ENCODE data around the gene ORAI3.
"Not testable (repeated sequence)": the region's sequence is repeated elsewhere in the genome, so short reads cannot be mapped to it uniquely, and the experiment has no call there.

The ORAI3 gene

DNA sequence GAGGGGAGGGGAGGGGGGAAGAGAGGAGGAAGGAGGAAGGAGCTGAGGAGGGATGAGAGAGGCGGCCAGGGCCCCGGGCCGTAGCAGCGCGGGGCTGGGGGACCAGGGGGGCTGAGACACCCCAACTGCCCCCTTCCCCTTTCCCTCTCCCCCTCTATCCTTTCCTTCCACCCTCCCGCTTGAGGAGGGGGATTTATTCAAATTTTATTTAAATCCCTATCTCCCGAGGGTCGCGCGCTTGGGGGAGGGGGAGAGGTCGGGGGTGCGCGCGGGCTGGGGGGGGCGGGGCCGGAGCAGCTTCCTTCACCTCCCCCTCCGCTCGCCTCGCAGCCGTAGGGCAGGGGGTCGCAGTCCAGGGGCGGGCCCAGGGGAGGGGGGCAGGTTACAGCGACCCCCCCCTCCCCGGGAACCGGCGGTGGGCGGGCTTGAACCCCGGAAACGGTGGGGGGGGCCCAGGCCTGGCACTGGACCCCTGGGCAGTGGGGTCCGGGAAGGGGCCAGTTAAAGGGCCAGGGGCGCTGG, 25.3 kb upstream of the ORAI3 start, which contains the start of gene FBXL19:
Gene FBXL19, plus strand, starts transcription at position 19 of the 522 bp plus-strand sequence. CDS start 2,183 bp downstream, outside the sequence.
- DNase-seq (ENCODE audit: low read depth in 3 of 3, low spot score in 1 of 3): no peak

DNA sequence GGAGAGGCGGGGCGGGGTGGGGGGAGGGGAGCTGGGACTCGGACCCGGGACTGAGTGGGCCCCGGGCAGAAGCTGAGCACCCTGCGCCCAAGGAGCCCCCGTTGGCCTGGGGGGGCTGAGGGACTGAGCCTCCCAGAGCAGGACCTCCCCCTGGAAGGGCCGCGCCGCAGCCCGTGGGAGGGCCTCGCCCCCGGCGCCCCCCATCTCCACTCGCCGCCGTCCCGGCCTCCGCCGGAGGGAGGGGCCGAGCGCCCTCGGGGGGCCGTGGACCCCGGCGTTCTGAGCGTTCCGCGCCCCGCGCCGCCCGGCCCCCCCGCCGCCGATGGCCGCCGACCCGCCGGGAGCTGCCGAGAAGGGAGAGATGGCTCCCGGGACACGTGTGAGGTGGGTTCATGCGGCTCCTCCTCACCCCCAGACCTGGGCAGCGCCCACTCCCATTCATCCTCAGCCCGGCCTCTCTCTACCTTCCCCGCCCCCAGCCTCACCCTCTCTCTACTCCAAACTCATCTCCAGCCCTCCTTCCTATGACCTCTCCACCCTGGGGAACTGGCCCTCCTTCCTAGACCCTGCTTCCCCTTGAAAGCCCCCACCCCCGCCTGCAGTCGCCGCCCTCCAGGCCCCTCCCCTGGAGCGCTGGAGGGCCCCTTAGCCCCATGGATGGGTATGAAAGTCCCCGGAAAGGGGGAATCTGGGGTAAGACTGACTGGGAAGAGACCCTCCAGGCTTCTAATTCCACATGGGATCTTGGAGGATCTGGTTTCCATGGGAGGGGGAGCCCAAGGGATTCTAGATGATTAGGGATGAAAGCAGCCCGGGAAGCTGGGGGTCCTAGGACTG, 24.6 kb upstream of the ORAI3 start:
- no peak for DNase-seq (ENCODE audit: low read depth in 3 of 3, low spot score in 1 of 3)

DNA sequence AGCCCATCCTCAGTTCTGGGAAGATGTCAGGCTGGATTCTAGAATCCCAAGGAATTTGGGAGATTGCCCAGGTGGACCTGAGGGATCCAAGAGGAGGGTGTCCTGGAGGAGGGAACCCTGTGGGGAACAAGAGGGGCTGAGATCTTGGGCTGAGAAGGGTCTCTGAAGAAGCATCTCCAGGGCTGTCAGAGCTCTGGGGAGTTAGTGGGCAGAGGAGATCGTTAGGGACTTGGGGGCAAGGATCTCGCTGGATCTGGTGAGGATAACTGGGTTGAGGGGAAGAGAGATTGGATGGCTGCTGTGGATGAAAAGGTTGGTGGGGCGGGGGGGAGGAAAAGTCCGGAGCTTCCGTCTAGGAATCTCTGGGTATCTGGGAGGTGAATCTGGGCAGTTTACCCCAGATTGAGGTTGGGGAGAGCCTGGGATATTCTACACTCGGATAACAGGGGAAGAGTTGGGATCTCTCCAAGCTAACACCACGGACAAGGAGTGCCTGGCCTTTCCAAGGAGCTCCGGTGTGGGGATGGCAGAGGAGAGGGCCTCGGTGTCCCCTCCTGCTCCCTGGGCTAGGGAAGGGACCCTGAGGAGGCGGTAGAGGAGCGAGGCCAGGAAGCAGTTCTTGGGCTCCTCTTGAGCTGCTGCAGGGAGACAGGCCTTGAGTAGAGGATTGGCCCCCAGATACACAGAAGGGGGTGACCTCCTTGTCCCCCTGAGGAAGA, 23.8 kb upstream of the ORAI3 start:
- no peak for DNase-seq (ENCODE audit: low read depth in 3 of 3, low spot score in 1 of 3)

DNA sequence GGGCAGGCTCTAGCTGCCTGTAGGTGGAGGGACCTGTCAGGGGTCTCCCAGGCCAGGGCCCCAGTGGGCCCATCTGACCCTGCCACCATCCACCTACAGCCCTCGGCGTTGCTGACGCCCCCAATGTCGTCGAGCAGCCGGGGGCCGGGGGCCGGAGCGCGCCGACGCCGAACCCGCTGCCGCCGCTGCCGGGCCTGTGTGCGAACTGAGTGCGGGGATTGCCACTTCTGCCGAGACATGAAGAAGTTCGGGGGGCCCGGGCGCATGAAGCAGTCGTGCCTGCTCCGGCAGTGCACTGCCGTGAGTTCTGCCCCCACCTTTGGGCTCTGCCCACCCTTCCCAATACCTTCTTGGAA, 23.3 kb upstream of the ORAI3 start:
- no peak for DNase-seq (ENCODE audit: low read depth in 3 of 3, low spot score in 1 of 3)

DNA sequence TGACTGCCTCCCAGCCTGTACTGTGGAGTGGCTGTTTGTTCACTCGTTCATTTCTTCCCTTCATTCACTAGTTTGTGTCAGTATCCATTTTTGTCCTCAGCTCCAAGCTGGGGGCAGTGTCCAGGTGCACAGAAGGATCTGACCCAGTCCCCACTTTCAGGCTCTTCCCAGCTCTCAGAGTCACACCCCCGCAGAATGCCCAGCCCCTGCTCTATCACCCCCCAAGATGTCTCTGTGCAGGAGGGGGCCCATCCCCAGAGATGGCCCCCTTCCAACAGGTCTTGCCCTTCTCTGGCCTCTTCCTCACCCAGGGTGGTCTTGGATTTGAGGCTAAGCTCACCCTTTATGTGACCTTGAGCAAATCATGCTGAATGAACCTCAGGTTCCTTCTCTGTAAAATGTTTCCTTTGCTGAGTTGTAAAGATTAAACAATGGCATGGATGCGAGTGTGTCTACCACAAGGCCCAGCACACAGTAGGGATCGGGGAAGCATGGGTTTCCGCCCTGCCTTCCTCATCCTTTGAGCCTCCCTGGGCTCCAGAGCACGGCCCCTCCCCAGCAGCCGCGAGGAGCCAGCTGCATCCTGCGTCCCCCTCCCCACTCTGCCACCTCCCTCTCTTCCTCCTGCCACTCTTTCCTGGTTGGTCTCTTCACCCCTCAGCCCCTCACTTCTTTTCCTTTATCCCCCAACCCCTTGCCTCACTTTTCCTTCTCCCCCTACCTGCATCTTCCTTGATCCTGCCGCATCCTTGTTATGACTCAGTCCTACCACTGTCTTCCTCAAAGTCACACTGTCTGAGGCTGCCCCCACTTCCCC, 22.7 kb upstream of the ORAI3 start:
- no peak for DNase-seq (ENCODE audit: low read depth in 3 of 3, low spot score in 1 of 3)

DNA sequence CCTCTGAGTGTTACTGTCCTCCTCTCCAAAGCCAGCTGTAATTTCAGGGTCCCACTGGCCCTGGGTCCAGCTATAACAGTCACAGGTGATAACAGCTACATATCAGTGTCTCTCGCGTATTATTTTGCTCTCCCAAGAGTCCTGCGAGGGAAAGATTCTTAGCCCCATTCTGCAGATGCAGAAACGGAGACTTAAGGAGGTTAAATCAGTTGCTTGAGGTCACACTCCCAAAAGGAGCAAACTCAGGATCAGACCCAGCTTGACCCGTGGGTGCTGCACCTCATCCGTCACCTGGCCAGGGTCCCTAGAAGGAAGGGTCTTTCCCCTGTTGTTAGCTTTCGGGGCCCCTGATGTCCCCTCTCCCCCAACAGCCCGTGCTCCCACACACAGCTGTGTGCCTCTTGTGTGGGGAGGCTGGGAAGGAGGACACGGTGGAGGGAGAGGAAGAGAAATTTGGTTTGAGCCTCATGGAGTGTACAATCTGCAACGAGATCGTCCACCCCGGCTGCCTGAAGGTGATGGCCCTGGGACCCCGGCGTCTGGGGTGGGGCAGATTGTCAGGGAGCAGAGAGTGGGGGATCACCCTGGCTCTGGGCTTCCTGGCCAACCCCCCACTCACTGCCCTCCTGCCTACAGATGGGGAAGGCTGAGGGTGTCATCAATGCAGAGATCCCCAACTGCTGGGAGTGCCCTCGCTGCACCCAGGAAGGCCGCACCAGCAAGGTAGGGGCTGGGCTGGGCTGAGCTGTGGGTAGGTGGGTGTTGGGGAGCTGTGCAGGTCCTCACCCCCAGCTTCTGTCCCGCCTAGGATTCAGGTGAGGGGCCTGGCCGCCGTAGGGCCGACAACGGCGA, 21.7 kb upstream of the ORAI3 start:
- no peak for DNase-seq (ENCODE audit: low read depth in 3 of 3, low spot score in 1 of 3)

DNA sequence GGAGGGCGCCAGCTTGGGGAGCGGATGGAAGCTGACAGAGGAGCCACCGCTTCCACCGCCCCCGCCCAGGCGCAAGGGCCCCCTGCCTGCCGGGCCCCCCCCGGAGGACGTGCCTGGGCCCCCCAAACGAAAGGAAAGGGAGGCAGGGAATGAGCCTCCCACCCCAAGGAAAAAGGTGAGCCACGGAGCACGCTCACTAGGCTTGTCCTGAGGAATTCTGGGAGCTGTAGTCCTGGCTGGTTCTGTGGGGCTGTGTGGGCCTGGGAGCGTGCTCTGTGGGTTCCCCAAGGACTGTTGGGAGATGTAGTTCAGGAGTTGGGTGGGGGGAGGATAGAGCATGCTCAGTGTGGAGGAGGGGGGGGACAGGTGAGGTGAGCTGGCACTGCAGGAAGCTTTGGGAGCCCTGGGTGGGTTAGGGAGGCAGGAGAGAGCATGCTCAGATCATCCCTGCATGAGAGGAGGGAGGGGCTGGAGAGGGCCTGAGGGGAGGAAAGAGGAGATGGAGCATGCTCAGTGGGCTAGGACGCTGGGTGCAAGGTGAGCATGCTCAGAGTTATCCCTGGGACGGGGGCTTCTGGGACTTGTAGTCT, 21.0 kb upstream of the ORAI3 start:
- no peak for DNase-seq (ENCODE audit: low read depth in 3 of 3, low spot score in 1 of 3)

DNA sequence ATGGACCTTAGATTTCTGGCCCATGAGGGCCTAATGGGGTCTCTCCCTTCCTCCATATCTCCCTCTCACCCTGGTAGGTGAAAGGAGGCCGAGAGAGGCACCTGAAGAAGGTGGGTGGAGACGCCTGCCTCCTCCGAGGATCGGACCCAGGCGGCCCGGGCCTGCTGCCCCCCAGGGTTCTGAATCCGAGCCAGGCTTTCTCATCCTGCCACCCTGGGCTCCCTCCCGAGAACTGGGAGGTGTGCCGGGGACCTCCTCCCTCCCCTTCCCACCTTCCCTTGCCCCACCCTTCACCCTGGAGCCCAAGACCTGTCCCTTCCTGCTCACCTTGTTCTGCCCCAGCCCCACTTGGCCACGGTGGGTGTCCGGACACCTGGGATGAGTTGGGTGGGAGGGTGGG, 20.5 kb upstream of the ORAI3 start:
- DNase-seq (ENCODE audit: low read depth in 3 of 3, low spot score in 1 of 3): no peak

DNA sequence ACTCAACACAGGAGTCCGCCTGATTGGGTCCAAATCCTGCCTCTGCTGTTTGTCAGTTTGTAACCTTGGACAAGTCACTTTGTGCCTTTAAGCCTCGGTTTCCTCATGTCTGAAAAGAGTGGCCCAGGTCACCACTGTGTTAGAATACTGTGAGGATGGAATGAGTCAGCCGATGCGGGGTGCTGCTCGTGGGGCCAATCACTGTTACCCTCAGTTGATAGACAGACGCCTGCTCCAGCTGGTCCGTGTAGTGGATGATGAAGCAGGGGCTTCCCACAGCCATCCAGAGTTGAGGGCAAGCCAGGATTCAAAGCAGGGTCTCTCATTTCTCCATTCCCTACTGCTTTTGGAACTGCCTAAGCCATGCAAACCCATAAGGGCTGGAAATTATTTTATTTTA, 19.7 kb upstream of the ORAI3 start:
- no peak for DNase-seq (ENCODE audit: low read depth in 3 of 3, low spot score in 1 of 3)

DNA sequence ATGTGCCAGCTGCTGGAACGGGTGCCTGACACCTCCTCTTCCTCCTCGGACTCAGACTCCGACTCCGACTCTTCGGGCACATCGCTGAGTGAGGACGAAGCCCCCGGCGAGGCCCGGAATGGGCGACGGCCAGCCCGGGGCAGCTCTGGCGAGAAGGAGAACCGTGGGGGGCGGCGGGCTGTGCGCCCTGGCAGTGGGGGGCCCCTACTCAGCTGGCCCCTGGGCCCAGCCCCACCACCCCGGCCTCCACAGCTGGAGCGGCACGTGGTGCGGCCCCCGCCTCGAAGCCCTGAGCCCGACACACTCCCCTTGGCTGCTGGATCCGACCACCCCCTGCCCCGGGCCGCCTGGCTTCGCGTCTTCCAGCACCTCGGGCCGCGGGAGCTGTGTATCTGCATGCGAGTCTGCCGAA, 18.7 kb upstream of the ORAI3 start:
- no peak for DNase-seq (ENCODE audit: low read depth in 3 of 3, low spot score in 1 of 3)

DNA sequence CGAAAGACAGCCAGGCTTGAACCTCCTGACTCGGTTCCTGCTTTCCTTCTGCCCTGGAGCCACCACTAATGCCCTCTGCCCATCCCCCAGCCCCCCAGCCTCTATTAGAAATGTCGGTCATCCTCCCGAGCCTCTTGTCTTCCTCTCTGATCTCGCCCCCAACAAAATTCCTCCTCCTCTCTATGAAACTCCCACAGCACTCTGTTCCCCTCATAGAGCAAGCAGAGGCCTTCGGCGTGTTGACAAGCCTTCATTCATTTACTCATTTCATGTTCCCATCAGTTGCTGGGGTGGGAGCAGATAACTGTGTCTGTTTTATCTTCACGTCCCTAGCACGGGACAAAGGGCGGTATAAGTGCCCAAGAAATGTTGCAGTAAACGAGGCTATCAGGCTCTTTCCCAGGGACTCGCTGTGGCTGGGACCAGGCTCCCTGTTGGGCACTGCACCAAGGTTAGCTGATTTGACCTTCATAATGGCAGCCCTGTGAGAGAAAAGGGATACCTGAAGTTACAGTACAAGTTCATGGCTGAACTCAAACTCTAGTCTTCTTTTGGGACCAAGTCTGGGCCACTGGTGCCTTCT, 17.7 kb upstream of the ORAI3 start:
- DNase-seq (ENCODE audit: low read depth in 3 of 3, low spot score in 1 of 3): no peak

DNA sequence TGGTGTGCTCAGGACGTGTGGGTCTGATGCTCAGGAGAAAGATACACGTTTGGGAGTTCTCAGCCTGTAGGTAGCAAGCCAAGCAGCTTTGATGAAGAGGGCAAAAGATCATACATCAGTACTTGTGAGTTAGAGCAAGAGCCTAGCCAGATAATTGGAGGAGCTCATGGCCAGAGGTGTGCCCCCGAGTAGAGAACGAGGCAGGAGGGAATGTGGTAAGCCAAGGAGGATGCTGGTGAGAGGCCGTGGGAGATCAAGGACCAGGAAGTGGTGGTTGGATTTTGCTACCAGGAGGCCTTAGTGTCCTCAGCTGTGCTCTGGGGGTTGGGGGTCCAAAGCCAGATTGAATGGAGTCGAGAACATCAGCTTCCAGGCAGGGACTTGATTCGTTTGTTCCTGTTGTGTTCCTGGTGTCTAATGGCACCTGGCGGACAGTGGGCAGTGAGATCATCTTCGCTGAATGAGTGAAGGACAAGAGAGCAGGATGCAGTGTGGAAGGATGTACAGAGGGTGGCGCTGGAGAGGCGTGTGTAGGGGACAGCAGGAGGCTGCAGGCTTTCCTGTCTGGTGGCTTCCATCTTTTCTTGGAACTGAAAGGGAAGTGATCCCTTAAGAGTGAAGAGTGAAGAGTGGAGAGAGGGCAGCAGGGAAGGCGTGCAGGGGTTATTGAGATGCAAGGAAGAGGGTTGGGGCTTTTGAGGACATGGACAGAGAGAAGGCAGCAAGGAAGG, 13.9 kb upstream of the ORAI3 start:
- DNase-seq (ENCODE audit: low read depth in 3 of 3, low spot score in 1 of 3): no peak

DNA sequence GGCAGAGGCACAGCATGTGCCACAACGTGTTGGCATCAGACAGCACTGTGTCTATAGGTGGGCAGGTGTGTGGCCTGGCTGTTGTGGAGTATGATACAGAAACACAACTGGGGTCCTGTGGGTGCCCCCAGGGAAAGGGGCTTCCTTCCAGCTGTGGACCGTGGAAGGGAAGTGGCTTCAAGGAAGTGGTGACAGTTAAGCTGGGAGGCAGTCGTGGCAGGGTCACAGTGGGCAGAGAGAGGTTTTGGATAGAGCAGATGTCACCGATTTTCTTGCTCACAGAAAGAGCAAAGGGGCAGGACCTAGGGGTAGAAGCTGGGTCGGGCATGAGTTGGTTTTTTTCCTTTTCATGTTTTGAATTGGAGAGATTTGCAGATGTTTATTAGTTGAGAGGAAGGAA, 11.2 kb upstream of the ORAI3 start:
- DNase-seq (ENCODE audit: low read depth in 3 of 3, low spot score in 1 of 3): no peak

DNA sequence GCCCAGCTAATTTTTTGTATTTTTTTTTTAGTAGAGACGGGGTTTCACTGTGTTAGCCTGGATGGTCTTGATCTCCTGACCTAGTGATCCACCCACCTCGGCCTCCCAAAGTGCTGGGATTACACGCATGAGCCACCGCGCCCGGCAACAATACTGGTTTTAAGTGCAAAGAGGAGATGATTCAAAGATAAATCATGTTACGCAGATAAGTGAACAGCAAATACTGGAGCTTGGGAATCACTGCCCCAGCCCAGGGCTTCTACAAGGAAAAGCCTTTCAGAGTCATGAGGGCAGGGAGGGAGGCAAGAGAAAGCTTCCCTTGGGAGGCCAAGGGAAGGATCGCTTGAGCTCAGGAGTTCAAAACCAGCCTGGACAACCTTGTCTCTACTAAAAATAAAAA, 9.3 kb upstream of the ORAI3 start:
- not testable (repeated sequence) for DNase-seq (ENCODE audit: low read depth in 3 of 3, low spot score in 1 of 3)

DNA sequence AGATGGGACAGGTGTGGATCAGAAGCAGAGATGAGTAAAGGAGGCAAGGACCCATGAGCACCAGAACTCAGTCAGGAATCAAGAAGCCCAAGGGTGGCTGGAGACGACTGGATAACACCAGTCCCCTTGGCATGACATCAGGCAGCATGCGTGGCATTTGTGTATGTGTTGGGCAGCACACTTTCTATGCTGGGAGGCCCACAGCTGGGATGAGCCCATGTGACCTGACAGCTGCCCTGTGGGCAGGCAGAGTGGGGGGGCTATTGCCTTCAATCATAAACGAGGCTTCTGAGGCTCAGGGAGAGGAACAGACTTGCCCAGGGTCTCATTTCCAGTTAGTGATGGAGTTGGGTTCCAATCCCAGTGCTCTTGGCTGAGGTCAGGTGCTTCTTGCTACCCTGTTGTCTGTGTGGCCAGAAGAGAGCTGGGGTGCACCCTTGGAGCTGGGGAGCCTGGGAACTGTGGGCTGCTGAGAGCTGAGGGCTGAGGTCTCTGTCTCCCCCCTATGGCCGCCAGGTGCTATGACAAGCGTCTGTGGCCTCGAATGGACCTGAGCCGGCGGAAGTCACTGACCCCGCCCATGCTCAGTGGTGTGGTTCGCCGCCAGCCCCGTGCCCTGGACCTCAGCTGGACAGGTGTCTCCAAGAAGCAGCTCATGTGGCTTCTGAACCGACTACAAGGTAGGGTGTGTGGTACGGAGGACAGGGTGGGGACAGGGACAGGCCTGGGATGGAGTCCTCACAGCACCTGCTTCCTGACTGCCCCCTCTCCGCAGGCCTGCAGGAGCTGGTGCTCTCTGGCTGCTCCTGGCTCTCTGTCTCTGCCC, 7.1 kb upstream of the ORAI3 start:
- peak in 1 of 3 donors; percentile 48 for DNase-seq (ENCODE audit: low read depth in 3 of 3, low spot score in 1 of 3)

DNA sequence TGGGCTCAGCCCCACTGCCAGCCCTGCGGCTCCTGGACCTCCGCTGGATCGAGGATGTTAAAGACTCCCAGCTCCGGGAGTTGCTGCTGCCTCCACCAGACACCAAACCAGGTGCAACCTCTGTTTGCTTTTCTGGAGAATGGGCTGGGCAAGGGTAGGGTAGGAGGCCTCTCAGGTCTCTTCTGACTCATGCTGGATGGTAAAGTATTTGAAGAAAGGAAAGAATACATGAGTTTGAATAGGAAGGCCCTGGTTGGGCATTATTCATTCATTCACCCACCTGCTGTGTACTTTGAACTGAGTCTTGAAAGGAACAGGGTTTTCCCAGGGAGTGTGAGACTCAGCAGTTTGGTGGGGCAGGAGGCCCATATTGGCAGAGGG, 6.5 kb upstream of the ORAI3 start:
- no peak for DNase-seq (ENCODE audit: low read depth in 3 of 3, low spot score in 1 of 3)

DNA sequence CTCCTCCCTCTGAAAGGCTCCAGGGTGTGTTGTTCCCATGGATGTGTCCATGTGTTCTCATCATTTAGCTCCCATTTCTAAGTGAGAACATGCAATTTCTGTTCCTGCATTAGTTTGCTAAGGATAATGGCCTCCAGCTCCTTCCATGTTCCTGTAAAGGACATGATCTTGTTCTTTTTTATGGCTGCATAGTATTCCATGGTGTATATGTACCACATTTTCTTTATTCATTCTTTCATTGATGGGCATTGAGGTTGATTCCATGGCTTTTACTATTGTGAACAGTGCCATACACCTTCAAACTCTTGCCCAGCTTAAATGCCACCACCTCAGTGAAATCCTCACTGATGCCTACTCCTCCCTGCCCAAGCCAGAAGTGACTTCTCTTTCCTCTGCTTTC, 4.5 kb upstream of the ORAI3 start:
- no peak for DNase-seq (ENCODE audit: low read depth in 3 of 3, low spot score in 1 of 3)

Data from stimulated activated CD4-positive, alpha-beta T cell treated with anti-CD3 and anti-CD28 coated beads, TNF-alpha, amount 100 ng/mL, for 1 hour (primary cell).